Mucosa of descending colon (tissue), 3 donors: ENCODE data around the gene DIP2A. TPM values are rescaled to one million over a fixed set of nuclear protein-coding genes. Genes with fewer than 3 reads are reported as not detected.
A peak's percentile ranks its signal among the peaks of the same experiment; 100 is the strongest.

Source experiments
- ATAC-seq: fragments of 200-7000 bp; cut with Tn5 transposase; one replicate; pipeline ENCODE4 v1.9.1; 2020; ENCODE audit warnings: mild to moderate bottlenecking, moderate library complexity
- DNase-seq, 3 donors: peaks; one replicate each; pipeline ENCODE4 v3.0.0-alpha.2; 2020
- H3K36me3 ChIP-seq: fragments of 200-600 bp; one replicate; pipeline ENCODE4 v1.8.0; 2021; ENCODE audit warnings: low read depth, mild to moderate bottlenecking
- H3K4me1 ChIP-seq: fragments of 200-600 bp; one replicate; pipeline ENCODE4 v1.8.0; 2021; ENCODE audit warnings: low read depth, mild to moderate bottlenecking
- H3K4me3 ChIP-seq: fragments of 200-600 bp; one replicate; pipeline ENCODE4 v1.8.0; 2021; ENCODE audit warnings: mild to moderate bottlenecking
- H3K9me3 ChIP-seq: fragments of 200-600 bp; one replicate; pipeline ENCODE4 v1.8.0; 2021; ENCODE audit warnings: mild to moderate bottlenecking
- intact Hi-C, 2 donors: fragments of 100-400 bp; cut with DNase I in 1 of 2; cut with micrococcal nuclease in 1 of 2; formaldehyde crosslinking; loops; one replicate each; pipeline versions ENCODE4 v1.11.0 to v1.11.1; 2022; cut with DNase I, micrococcal nuclease
- total RNA-seq, 3 donors: library from RNA; stranded (reverse); fragmentation: NEBNext Ultra II Directional in 2 of 3; extraction: Animal tissue kit (Norgen Biotek cat#: 25700) in 2 of 3; gene quantifications; one replicate each; pipeline versions ENCODE4 v1.2.1 to v1.2.4, GENCODE V29; 2021 to 2023
- TF ChIP-seq, protein P1 (sequence below): fragments of 200-600 bp; IDR thresholded peaks from one replicate; pipeline ENCODE4 v1.8.0; 2022; ENCODE audit warnings: antibody characterized with exemption, mild to moderate bottlenecking
- donor health status: DM: no; HTN: no; CAD: no; lungs with moderate emphysema.
- donor health status: DM: no; HTN: no; CAD: no.
- donor health status: DM: no; HTN: yes; CAD: no.

Gene DIP2A
- total RNA-seq, 3 donors from 2014 or later: 43.8 to 56.7 (median 49.3) TPM

- no peaks in the 10 kb centered on the region for H3K36me3 ChIP-seq
Observed at GRCh38 chr21:46550116-46550941, 91.6 kb downstream of the DIP2A start.

DNA sequence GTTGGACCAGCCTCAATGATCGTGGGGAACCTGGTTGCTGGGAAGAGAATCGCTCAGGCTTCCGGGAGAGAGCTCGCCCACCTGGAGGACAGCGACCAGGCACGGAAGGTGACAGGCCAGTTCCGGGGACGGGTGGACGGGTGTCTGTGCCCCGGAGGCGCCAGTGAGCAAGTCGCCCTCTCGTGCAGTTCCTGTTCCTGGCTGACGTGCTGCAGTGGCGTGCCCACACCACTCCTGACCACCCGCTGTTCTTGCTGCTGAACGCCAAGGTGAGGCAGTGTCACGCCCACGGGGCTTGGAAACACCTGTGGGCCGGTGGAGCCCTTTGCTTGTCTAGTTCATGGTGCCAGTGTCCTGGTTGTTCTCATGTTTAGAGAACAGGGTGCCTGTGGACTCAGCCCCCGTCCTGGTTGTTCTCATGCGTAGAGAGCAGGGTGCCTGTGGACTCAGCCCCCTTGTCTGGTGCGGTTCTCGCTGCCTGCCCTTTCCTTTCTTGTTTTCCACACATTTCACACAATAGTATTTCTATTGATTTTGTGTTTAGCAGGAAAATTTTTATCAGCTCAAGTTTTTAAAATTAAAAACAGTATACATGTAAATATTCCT lies 93.0 kb downstream of the DIP2A start:
- H3K36me3 ChIP-seq: no peaks in the 10 kb centered on the region

More at GRCh38 chr21:46550116-46550941, 91.6 kb downstream of the DIP2A start:
- no peaks in the 10 kb centered on the region for H3K9me3 ChIP-seq
- TF ChIP-seq, protein P1, sequence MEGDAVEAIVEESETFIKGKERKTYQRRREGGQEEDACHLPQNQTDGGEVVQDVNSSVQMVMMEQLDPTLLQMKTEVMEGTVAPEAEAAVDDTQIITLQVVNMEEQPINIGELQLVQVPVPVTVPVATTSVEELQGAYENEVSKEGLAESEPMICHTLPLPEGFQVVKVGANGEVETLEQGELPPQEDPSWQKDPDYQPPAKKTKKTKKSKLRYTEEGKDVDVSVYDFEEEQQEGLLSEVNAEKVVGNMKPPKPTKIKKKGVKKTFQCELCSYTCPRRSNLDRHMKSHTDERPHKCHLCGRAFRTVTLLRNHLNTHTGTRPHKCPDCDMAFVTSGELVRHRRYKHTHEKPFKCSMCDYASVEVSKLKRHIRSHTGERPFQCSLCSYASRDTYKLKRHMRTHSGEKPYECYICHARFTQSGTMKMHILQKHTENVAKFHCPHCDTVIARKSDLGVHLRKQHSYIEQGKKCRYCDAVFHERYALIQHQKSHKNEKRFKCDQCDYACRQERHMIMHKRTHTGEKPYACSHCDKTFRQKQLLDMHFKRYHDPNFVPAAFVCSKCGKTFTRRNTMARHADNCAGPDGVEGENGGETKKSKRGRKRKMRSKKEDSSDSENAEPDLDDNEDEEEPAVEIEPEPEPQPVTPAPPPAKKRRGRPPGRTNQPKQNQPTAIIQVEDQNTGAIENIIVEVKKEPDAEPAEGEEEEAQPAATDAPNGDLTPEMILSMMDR: no peak
- ATAC-seq (peak; percentile 46), DNase-seq (no peak)
- H3K4me3 ChIP-seq: no peak overlapping the region
- no peaks in the 10 kb centered on the region for H3K4me1 ChIP-seq
- intact Hi-C loops: no loop called here

DNA sequence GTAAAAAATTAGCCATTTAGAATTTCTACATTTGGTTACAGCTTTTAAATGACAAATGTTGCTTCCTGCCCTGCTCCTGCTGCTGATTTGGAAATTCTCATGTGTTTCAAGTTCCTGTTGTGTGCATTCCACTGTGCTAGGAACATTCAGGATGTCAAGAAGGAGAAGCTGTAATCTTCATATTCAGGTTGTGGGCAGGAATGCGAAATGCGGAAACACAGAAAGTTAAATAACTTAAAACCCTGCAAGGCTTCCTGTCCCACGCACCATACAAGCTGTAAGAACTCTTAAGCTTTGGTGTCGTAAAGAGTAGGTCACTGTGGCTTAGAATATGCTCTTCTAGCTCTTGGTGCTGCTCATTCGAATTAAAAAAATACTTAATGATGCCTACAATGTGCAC lies 93.6 kb downstream of the DIP2A start:
- H3K36me3 ChIP-seq: no peaks in the 10 kb centered on the region
- no peak overlapping the region for H3K4me3 ChIP-seq
- TF ChIP-seq, protein P1: no peak
- H3K9me3 ChIP-seq: no peaks in the 10 kb centered on the region
- intact Hi-C loops: no loop called here
- ATAC-seq: peak; percentile 41
- H3K4me1 ChIP-seq: no peaks in the 10 kb centered on the region
- DNase-seq: peak in 1 of 3 donors; percentile 17

More for the DNA sequence above, 93.0 kb downstream of the DIP2A start:
- Histone ChIP-seq H3K9me3 (no peaks in the 10 kb centered on the region), H3K4me3 (no peak overlapping the region), H3K4me1 (no peaks in the 10 kb centered on the region)
- intact Hi-C loops: no loop called here
- ATAC-seq (peak; percentile 49), DNase-seq (peak; percentile 23 to 76 (median 45))
- TF ChIP-seq, protein P1: no peak

DNA sequence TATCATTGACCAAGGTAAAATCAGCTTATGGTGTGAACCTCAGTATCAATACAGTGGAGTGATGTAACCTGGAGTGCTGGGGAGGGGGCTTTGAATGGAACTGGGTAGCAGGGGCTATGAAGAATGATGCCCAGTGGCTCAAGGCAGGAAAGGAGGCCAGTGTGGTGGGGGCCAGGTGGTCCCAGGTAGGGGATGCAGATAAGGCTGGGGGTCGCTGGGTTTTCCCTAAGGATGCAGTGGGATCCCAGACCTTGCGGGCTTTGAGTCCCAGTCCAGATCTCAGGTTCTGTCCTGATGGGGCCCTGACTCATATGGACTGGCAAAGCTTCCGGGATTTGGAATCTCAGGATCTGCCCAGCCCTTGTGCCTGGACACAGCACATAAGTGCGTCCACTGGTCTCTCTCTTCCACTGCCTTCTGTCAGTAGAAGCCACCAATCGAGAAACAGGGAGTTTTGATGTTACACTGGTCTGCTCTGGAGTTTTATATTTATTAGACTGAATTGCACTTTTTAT lies 94.2 kb downstream of the DIP2A start:
- H3K4me3 ChIP-seq: no peak overlapping the region
- ATAC-seq (no peak), DNase-seq (no peak)
- no peaks in the 10 kb centered on the region for H3K9me3 ChIP-seq
- intact Hi-C loops: no loop called here
- TF ChIP-seq, protein P1: no peak
- H3K4me1 ChIP-seq: no peaks in the 10 kb centered on the region
- no peaks in the 10 kb centered on the region for H3K36me3 ChIP-seq

GRCh38 chr21:46553993-46554392 lies 95.3 kb downstream of the DIP2A start:
- Histone ChIP-seq H3K4me1 (no peaks in the 10 kb centered on the region), H3K4me3 (no peak overlapping the region), H3K9me3 (no peaks in the 10 kb centered on the region), H3K36me3 (no peaks in the 10 kb centered on the region)
- TF ChIP-seq, protein P1: no peak
- intact Hi-C loops: no loop called here
- ATAC-seq (no peak), DNase-seq (no peak)
